Activated CD4-positive, alpha-beta T cell treated with anti-CD3 and anti-CD28 coated beads, Interleukin-2, amount 10 ng/mL, durations not matched to agents 24 days and 14 days (primary cell): ENCODE data around the gene PPM1N. TPM values are rescaled to one million over a fixed set of nuclear protein-coding genes. Genes with fewer than 3 reads are reported as not detected.
A peak's percentile ranks its signal among the peaks of the same experiment; 100 is the strongest.

Source experiments
- DNase-seq: peaks from one replicate; pipeline ENCODE4 v3.0.0; 2022
- H3K27ac Mint-ChIP-seq: one replicate; pipeline ENCODE4 v1.8.0; 2022; ENCODE audit warnings: mild to moderate bottlenecking, mixed read lengths
- H3K27me3 Mint-ChIP-seq: one replicate; pipeline ENCODE4 v1.8.0; 2022; ENCODE audit warnings: mixed read lengths
- H3K36me3 Mint-ChIP-seq: one replicate; pipeline ENCODE4 v1.8.0; 2022; ENCODE audit warnings: low read depth, mild to moderate bottlenecking, mixed read lengths
- H3K4me1 Mint-ChIP-seq: one replicate; pipeline ENCODE4 v1.8.0; 2021; ENCODE audit warnings: mixed read lengths
- H3K4me3 Mint-ChIP-seq: one replicate; pipeline ENCODE4 v1.8.0; 2022; ENCODE audit warnings: mild to moderate bottlenecking, moderate library complexity, mixed read lengths
- H3K9me3 Mint-ChIP-seq: one replicate; pipeline ENCODE4 v1.8.0; 2021; ENCODE audit warnings: mixed read lengths
- intact Hi-C: fragments of 100-400 bp; cut with micrococcal nuclease; formaldehyde crosslinking; loops from one replicate; pipeline ENCODE4 v1.15.1; 2023
- total RNA-seq: library from RNA; stranded (reverse); gene quantifications from 2 replicates; pipeline ENCODE4 v1.2.3, GENCODE V29; 2022

PPM1N gene, protein sequence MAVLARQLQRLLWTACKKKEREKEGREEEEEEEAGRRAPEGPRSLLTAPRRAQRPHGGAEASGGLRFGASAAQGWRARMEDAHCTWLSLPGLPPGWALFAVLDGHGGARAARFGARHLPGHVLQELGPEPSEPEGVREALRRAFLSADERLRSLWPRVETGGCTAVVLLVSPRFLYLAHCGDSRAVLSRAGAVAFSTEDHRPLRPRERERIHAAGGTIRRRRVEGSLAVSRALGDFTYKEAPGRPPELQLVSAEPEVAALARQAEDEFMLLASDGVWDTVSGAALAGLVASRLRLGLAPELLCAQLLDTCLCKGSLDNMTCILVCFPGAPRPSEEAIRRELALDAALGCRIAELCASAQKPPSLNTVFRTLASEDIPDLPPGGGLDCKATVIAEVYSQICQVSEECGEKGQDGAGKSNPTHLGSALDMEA
- total RNA-seq = 1.3 and 1.9 TPM in 2 replicates

DNA sequence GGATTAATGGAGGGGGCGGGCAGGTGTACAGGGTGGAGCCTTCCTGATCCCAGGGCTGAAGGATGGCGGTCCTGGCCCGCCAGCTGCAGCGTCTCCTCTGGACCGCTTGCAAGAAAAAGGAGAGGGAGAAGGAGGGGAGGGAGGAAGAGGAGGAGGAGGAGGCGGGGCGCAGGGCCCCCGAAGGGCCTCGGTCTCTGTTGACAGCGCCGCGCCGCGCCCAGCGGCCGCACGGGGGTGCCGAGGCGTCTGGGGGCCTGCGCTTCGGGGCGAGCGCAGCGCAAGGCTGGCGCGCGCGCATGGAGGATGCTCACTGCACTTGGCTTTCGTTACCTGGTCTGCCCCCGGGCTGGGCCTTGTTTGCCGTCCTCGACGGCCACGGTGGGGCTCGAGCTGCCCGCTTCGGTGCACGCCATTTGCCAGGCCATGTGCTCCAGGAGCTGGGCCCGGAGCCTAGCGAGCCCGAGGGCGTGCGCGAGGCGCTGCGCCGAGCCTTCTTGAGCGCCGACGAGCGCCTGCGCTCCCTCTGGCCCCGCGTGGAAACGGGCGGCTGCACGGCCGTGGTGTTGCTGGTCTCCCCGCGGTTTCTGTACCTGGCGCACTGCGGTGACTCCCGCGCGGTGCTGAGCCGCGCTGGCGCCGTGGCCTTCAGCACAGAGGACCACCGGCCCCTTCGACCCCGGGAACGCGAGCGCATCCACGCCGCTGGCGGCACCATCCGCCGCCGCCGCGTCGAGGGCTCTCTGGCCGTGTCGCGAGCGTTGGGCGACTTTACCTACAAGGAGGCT, at the start of gene PPM1N:
Gene PPM1N (plus strand): TSS at position 33 of the 785 bp plus-strand sequence. CDS start 30 bp downstream, at position 63.
- intact Hi-C loops = no loop called here
- peak within 1 kb of the TSS; percentile 77 for H3K27ac Mint-ChIP-seq

DNA sequence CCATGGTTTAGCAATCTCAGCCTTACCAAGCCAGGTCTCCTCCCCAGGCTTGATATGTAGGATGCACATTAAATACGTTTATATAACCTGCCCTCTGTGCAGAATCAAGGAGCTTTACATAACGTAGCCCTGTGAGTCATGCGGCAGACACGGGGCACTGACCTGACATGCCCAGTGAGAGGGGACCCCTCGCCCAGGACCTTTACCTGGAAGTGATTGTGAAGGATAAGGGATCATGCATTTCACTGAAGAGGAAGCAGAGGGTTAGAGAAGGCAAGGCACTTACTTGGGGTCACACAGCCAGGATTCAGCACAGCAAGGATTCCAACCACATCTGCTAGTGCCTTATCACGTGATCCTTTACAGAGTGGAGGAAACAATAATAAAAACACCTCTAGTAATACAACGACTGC, 49.4 kb upstream of the PPM1N start:
- Mint-ChIP-seq H3K27ac (peak overlapping the region; percentile 31), H3K27me3 (peaks cover 19% of the 10 kb centered on the region), H3K4me3 (peak overlapping the region; percentile 14), H3K9me3 (no peaks in the 10 kb centered on the region), H3K4me1 (peaks cover 38% of the 10 kb centered on the region), H3K36me3 (no peaks in the 10 kb centered on the region)
- intact Hi-C loops = no loop called here
- DNase-seq = no peak

More for the DNA sequence above, at the start of gene PPM1N:
- peaks cover 8% of the 10 kb centered on the region for H3K36me3 Mint-ChIP-seq
- peaks cover 31% of the 10 kb centered on the region for H3K4me1 Mint-ChIP-seq
- no peaks in the 10 kb centered on the region for H3K9me3 Mint-ChIP-seq
- H3K27me3 Mint-ChIP-seq = peaks cover 29% of the 10 kb centered on the region
- DNase-seq = peak; percentile 86
- peak within 1 kb of the TSS; percentile 87 for H3K4me3 Mint-ChIP-seq

DNA sequence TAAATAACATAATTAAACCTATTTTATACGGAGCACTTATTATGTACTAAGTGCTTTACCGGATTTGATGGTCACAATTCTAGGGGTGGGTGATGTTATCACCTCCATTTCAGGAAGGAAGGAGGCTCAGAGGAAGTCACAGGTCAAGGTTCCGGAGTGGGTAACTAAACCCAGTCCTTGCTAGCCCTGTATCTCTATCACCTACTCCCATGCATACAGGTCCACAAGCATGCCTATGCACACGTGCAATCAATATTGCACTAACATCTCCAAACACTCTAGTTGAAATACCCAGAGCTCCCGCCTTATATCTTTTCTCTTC, 48.3 kb upstream of the PPM1N start:
- H3K4me1 Mint-ChIP-seq = peaks cover 35% of the 10 kb centered on the region
- H3K27me3 Mint-ChIP-seq = peaks cover 18% of the 10 kb centered on the region
- no peak for DNase-seq
- H3K36me3 Mint-ChIP-seq = no peaks in the 10 kb centered on the region
- H3K9me3 Mint-ChIP-seq = no peaks in the 10 kb centered on the region
- H3K4me3 Mint-ChIP-seq = peak overlapping the region; percentile 97
- intact Hi-C loops = loop anchor here (1.0 kb wide), 1 partner anchor 19 kb away; no protein-coding TSS in a partner anchor
- H3K27ac Mint-ChIP-seq = peak overlapping the region; percentile 100

DNA sequence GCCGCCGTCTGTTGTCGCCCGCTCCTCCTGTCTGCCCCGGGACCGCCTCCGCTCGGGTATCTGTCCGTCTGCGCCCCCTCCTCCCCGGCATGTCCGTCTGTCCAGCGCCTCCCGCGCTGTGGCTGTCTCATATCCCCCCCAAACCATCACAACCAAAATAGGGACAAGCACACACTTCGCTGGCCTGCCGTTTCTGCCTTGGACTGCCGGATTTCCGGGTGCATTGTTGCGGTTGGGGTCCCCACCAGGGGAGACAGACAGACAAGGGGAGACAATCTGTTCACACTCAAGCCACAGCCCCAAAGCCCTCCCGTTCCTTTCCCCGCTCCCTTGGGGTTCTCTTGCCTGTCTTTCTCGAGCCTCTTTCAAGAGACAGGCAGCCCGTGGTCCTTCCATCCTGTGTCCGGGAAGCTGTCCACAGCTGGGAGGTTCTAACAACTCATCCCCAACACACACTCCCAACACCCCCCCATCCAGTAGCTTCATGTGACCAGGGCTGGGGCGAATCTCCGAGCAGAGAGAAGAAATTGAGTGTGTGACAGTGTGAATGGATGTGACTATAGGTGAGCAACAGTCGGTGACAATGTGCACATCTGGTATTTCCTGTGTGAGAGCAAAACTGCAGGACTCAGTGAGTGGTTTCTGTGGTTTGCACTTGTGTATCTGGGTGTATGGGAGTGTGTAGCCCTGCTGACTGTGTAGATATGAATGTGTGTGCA, 47.0 kb upstream of the PPM1N start:
- intact Hi-C loops = loop anchor here (1.0 kb wide), 2 partner anchors 8 to 27 kb away; no protein-coding TSS in a partner anchor
- H3K4me3 Mint-ChIP-seq = peak overlapping the region; percentile 88
- peaks cover 18% of the 10 kb centered on the region for H3K27me3 Mint-ChIP-seq
- peaks cover 45% of the 10 kb centered on the region for H3K4me1 Mint-ChIP-seq
- H3K27ac Mint-ChIP-seq = peak overlapping the region; percentile 96
- no peaks in the 10 kb centered on the region for H3K9me3 Mint-ChIP-seq
- H3K36me3 Mint-ChIP-seq = no peaks in the 10 kb centered on the region
- peak; percentile 89 for DNase-seq

DNA sequence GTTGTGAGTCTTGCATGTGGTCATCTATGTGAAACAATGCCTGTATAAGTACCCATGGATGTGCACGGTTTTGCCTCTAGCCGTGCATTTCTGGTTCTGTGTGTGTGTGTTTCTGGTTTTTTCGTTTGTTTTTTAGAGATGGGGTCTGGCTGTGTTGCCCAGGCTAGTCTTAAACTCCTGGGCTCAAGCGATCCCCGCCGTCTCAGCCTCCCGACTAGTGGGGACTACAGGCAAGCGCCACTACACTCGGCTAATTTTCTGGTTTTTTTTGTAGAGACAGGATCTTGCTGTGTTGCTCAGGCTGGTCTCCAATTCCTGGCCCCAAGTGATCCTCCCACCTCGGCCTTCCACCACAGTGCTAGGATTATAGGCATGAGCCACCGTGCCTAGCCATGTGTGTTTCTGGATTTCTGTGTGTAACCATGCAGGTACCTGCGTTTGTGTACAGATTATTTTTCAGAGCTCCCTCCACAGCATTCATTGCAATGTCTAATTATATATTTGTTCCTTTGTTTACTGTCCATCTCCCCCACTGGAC, 46.3 kb upstream of the PPM1N start:
- H3K4me1 Mint-ChIP-seq = peaks cover 45% of the 10 kb centered on the region
- peak overlapping the region; percentile 88 for H3K4me3 Mint-ChIP-seq
- intact Hi-C loops = loop anchor here (1.0 kb wide), 2 partner anchors 9 to 26 kb away; no protein-coding TSS in a partner anchor

DNA sequence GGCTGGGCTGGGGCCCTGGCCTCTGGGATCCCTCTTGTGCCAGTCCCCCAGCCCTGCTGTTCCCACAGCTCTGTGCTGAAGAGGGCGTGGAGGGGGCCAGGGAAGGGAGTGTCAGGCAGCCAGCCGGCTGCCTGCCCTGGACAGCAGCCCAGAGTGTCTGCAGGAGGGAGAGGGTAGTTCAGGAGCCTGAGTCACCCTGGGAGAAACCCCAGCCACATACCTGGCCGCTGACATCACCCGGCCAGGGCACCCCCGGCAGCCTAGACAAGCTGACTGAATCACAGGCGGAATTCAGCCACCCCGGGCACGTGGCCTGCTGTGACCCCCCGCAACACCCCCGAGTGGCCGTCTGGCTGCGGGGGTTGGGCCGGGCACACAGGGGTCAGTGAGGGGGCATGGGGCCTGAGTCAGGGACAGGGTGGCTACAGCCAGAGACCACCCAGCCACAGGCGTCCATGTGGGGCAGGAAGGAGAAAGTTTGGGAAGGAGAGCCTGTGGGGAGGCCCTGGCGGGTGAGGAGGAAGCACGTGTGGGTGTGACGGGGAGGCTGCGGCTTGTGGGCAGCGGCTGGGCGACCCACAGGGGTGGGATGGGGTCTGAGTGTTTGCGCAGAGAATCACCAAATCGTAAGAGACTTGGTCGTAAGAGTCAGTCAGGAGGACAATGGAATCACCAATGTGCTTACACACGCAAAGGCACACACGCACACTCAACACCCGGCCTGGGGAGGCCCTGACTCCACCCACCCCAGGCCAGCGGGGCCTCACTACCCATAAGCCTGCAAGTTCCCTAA, 42.3 kb upstream of the PPM1N start:
- no peaks in the 10 kb centered on the region for H3K36me3 Mint-ChIP-seq
- DNase-seq = peak; percentile 76
- H3K4me3 Mint-ChIP-seq = peak overlapping the region; percentile 65
- intact Hi-C loops = loop anchor here (1.0 kb wide), 1 partner anchor 9 kb away; no protein-coding TSS in a partner anchor
- no peaks in the 10 kb centered on the region for H3K9me3 Mint-ChIP-seq
- peak overlapping the region; percentile 76 for H3K27ac Mint-ChIP-seq
- peaks cover 29% of the 10 kb centered on the region for H3K4me1 Mint-ChIP-seq
- peaks cover 25% of the 10 kb centered on the region for H3K27me3 Mint-ChIP-seq

More for the DNA sequence above, 46.3 kb upstream of the PPM1N start:
- no peak for DNase-seq
- Mint-ChIP-seq H3K9me3 (no peaks in the 10 kb centered on the region), H3K27ac (peak overlapping the region; percentile 96), H3K36me3 (no peaks in the 10 kb centered on the region), H3K27me3 (peaks cover 18% of the 10 kb centered on the region)

DNA sequence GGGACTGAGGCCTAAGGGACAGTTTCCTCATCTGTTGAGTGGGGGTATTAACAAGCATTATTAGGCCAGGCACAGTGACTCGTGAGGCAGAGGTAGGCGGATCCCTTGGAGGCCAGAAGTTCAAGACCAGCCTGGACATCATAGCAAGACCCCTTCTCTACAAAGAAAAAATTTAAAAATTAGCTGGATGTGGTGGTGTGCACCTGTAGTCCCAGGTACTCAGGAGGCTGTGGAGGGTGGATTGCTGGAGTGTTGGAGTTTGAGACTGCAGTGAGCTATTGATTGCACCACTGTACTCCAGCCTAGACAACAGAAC, 41.8 kb upstream of the PPM1N start:
- H3K9me3 Mint-ChIP-seq = no peaks in the 10 kb centered on the region
- peaks cover 24% of the 10 kb centered on the region for H3K4me1 Mint-ChIP-seq
- DNase-seq = no peak
- H3K27me3 Mint-ChIP-seq = peaks cover 24% of the 10 kb centered on the region
- no peak overlapping the region for H3K27ac Mint-ChIP-seq
- H3K36me3 Mint-ChIP-seq = no peaks in the 10 kb centered on the region
- no peak overlapping the region for H3K4me3 Mint-ChIP-seq
- intact Hi-C loops = loop anchor here (1.0 kb wide), 1 partner anchor 9 kb away; no protein-coding TSS in a partner anchor

DNA sequence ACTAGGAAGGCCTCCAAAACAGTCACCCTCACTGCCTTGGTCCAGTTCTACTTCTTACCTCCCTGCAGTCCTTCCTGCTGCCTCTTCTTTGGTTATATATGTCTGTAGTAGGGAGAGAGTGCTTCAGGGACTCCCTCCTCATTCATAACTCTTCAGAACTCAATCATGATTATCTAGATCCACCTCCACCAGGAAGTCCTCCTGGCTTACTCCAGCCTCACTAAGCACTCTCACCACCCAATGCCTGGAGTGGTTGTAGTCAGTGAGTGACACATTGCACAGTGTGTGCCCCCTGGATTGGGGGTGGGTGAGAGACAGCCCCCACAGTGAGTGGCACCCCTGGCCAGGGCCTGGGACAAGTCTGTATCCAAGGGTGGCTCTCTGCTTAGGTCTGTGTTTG, 40.5 kb upstream of the PPM1N start:
- Mint-ChIP-seq H3K4me3 (no peak overlapping the region), H3K27ac (no peak overlapping the region), H3K27me3 (peaks cover 19% of the 10 kb centered on the region), H3K4me1 (peaks cover 15% of the 10 kb centered on the region), H3K9me3 (no peaks in the 10 kb centered on the region), H3K36me3 (no peaks in the 10 kb centered on the region)
- DNase-seq = no peak
- intact Hi-C loops = no loop called here

DNA sequence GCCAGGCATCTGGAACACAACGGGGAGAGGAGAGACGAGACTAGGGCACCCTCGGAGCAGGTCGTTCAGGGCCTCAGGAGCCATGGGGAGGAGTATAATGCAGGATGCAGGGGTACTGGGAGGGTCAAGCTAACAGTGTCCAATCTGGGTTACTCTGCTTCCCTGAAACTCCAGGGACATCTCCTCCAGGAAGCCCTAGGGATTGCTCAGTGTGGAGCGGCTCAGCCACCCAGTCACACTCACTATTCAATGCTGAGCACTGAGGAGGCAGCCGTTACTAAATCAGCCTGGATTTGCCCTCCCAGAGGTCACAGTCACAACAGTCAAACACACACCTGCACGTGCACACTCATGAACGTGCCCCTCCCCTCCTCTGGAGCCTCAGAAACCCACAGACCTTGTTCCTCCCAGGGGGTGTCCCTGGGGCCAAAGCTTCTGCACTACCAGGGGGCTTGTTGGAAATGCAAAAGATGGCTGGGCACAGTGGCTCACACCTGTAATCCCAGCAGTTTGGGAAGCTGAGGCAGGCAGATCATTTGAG, 37.4 kb upstream of the PPM1N start:
- Mint-ChIP-seq H3K27ac (no peak overlapping the region), H3K4me1 (peaks cover 7% of the 10 kb centered on the region), H3K4me3 (no peak overlapping the region)

DNA sequence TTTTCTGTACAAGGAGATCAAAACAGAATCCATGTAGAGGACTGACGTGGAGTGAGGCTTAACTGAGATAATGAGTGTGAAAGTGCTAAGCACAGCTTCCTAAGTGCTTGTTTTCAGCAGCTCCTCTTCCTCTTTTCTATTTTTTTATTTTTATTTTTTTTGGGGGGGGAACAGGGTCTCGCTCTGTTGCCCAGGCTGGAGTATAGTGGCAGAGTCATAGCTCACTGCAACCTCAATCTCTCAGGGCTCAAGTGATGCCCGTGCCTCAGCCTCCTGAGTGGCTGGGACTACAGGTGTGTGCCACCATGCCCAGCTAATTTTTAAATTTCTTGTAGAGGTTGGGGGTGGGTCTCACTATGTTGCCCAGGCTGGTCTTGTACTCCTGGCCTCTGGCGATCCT, 36.1 kb upstream of the PPM1N start:
- Mint-ChIP-seq H3K4me3 (no peak overlapping the region), H3K27ac (no peak overlapping the region), H3K36me3 (no peaks in the 10 kb centered on the region), H3K9me3 (no peaks in the 10 kb centered on the region), H3K27me3 (peaks cover 30% of the 10 kb centered on the region), H3K4me1 (peaks cover 3% of the 10 kb centered on the region)
- intact Hi-C loops = no loop called here
- DNase-seq = no peak

More for the DNA sequence above, 37.4 kb upstream of the PPM1N start:
- no peaks in the 10 kb centered on the region for H3K36me3 Mint-ChIP-seq
- no peaks in the 10 kb centered on the region for H3K9me3 Mint-ChIP-seq
- H3K27me3 Mint-ChIP-seq = peaks cover 23% of the 10 kb centered on the region
- DNase-seq = no peak
- intact Hi-C loops = no loop called here

DNA sequence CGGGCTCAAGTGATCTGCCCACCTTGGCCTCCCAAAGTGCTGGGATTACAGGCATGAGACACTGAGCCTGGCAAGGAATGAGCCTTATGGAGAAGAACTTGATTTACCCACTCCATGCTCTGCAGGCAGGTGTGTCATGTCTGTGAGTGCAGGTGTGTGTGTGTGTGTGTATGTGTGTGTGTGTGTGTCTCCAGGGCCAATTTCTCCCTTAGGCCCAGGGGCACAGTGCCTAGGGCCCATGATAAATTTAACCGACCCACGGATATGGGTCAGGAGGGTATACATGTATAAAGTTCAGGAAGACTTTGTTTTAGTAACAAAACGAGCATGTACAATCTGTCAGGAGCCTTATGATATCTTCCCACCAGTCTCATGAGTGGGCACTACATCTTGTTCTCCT, 35.0 kb upstream of the PPM1N start:
- no peaks in the 10 kb centered on the region for H3K9me3 Mint-ChIP-seq
- intact Hi-C loops = no loop called here
- H3K4me1 Mint-ChIP-seq = peaks cover 8% of the 10 kb centered on the region
- H3K36me3 Mint-ChIP-seq = no peaks in the 10 kb centered on the region
- H3K27ac Mint-ChIP-seq = no peak overlapping the region
- H3K4me3 Mint-ChIP-seq = no peak overlapping the region
- peaks cover 28% of the 10 kb centered on the region for H3K27me3 Mint-ChIP-seq
- DNase-seq = no peak

DNA sequence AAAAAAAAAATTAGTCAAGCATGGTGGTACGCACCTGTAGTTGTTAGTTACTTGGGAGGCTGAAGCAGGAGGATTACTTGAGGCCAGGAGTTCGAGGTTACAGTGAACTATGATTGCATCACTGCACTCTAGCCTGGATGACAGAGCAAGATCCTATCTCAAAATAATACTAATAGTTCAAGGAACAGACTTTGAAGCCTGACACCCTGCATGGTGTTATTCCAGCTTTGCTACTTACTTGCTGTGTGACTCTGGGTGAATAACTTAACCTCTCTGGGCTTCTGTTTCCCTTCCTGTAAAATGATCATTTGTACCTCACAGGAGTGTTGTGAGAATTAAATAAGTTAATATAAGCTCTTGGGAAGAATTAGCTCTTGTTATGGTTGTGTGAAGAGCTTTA, 34.0 kb upstream of the PPM1N start:
- intact Hi-C loops = no loop called here
- no peaks in the 10 kb centered on the region for H3K36me3 Mint-ChIP-seq
- H3K4me1 Mint-ChIP-seq = peaks cover 10% of the 10 kb centered on the region
- H3K27me3 Mint-ChIP-seq = peaks cover 28% of the 10 kb centered on the region
- no peak overlapping the region for H3K4me3 Mint-ChIP-seq
- DNase-seq = no peak
- no peak overlapping the region for H3K27ac Mint-ChIP-seq
- no peaks in the 10 kb centered on the region for H3K9me3 Mint-ChIP-seq
